Dendritic cell treated with granulocyte-macrophage colony-stimulating factor and Interleukin-4, amounts not matched to agents 40 ng/mL and 50 ng/mL, for 4 days (primary cell): Measurements from ENCODE around the gene KRTAP12-2.
"Not testable (repeated sequence)": the region's sequence is repeated elsewhere in the genome, so short reads cannot be mapped to it uniquely, and the experiment has no call there.

ENCODE experiments used
- H3K27ac Mint-ChIP-seq: one replicate; pipeline ENCODE4 v1.8.0; 2022; ENCODE audit warnings: mild to moderate bottlenecking, mixed read lengths
- H3K27me3 Mint-ChIP-seq: one replicate; pipeline ENCODE4 v1.8.0; 2022; ENCODE audit warnings: mild to moderate bottlenecking, mixed read lengths
- H3K36me3 Mint-ChIP-seq: one replicate; pipeline ENCODE4 v1.8.0; 2022; ENCODE audit warnings: low read depth, mixed read lengths
- H3K4me1 Mint-ChIP-seq: one replicate; pipeline ENCODE4 v1.8.0; 2022; ENCODE audit warnings: low read depth, mixed read lengths
- H3K4me3 Mint-ChIP-seq: one replicate; pipeline ENCODE4 v1.8.0; 2022; ENCODE audit warnings: mild to moderate bottlenecking, moderate library complexity, mixed read lengths
- H3K9me3 Mint-ChIP-seq: one replicate; pipeline ENCODE4 v1.8.0; 2022; ENCODE audit warnings: mixed read lengths
- intact Hi-C: fragments of 100-400 bp; cut with micrococcal nuclease; formaldehyde crosslinking; loops from one replicate; pipeline ENCODE4 v1.15.0; 2022

The KRTAP12-2 gene

GRCh38 chr21:44640761-44641160 is 26.0 kb downstream of the KRTAP12-2 start:
- Mint-ChIP-seq H3K27ac (no peak overlapping the region), H3K36me3 (no peaks in the 10 kb centered on the region), H3K27me3 (peaks cover 6% of the 10 kb centered on the region), H3K9me3 (peaks cover 46% of the 10 kb centered on the region), H3K4me3 (no peak overlapping the region), H3K4me1 (no peaks in the 10 kb centered on the region)
- intact Hi-C loops = no loop called here

GRCh38 chr21:44639331-44639655 is 27.4 kb downstream of the KRTAP12-2 start:
- Mint-ChIP-seq H3K36me3 (no peaks in the 10 kb centered on the region), H3K27ac (no peak overlapping the region)

GRCh38 chr21:44638506-44639330 is 28.0 kb downstream of the KRTAP12-2 start:
- H3K4me3 Mint-ChIP-seq, H3K36me3 Mint-ChIP-seq, H3K27me3 Mint-ChIP-seq, H3K4me1 Mint-ChIP-seq, intact Hi-C loops, H3K27ac Mint-ChIP-seq: not testable (repeated sequence)
- H3K9me3 Mint-ChIP-seq = peaks cover 31% of the 10 kb centered on the region

More at GRCh38 chr21:44639331-44639655, 27.4 kb downstream of the KRTAP12-2 start:
- H3K9me3 Mint-ChIP-seq = peaks cover 37% of the 10 kb centered on the region
- peaks cover 6% of the 10 kb centered on the region for H3K27me3 Mint-ChIP-seq
- intact Hi-C loops = no loop called here
- H3K4me3 Mint-ChIP-seq = no peak overlapping the region
- H3K4me1 Mint-ChIP-seq = no peaks in the 10 kb centered on the region

GRCh38 chr21:44637851-44638348 is 28.8 kb downstream of the KRTAP12-2 start:
- H3K4me3 Mint-ChIP-seq, H3K27ac Mint-ChIP-seq, H3K36me3 Mint-ChIP-seq, H3K4me1 Mint-ChIP-seq, intact Hi-C loops, H3K27me3 Mint-ChIP-seq: not testable (repeated sequence)
- H3K9me3 Mint-ChIP-seq = peaks cover 30% of the 10 kb centered on the region

- Mint-ChIP-seq H3K9me3 (peaks cover 34% of the 10 kb centered on the region), H3K27me3 (peaks cover 6% of the 10 kb centered on the region), H3K27ac (no peak within 1 kb of the TSS), H3K4me3 (no peak within 1 kb of the TSS), H3K36me3 (no peaks in the 10 kb centered on the region), H3K4me1 (no peaks in the 10 kb centered on the region)
- intact Hi-C loops = no loop called here
Observed at GRCh38 chr21:44637018-44637850, 29.5 kb downstream of the KRTAP12-2 start, which contains the start of gene KRTAP10-10. TSS of gene KRTAP10-10 (plus strand) at chr21:44637356. CDS start at chr21:44637418, 62 bp downstream.

GRCh38 chr21:44636209-44637017 is 30.3 kb downstream of the KRTAP12-2 start:
- Mint-ChIP-seq H3K4me1 (no peaks in the 10 kb centered on the region), H3K27ac (no peak overlapping the region), H3K9me3 (peaks cover 39% of the 10 kb centered on the region), H3K27me3 (peaks cover 8% of the 10 kb centered on the region), H3K4me3 (no peak overlapping the region), H3K36me3 (no peaks in the 10 kb centered on the region)
- intact Hi-C loops = no loop called here

- Mint-ChIP-seq H3K27ac (no peak overlapping the region), H3K4me3 (no peak overlapping the region), H3K4me1 (no peaks in the 10 kb centered on the region), H3K36me3 (no peaks in the 10 kb centered on the region), H3K27me3 (peaks cover 19% of the 10 kb centered on the region), H3K9me3 (peaks cover 41% of the 10 kb centered on the region)
- intact Hi-C loops = no loop called here
Observed at GRCh38 chr21:44632067-44632466, 34.7 kb downstream of the KRTAP12-2 start.

GRCh38 chr21:44630440-44630839 is 36.3 kb downstream of the KRTAP12-2 start:
- peaks cover 18% of the 10 kb centered on the region for H3K27me3 Mint-ChIP-seq
- intact Hi-C loops = no loop called here
- no peak overlapping the region for H3K27ac Mint-ChIP-seq
- no peaks in the 10 kb centered on the region for H3K4me1 Mint-ChIP-seq
- H3K4me3 Mint-ChIP-seq = no peak overlapping the region
- H3K36me3 Mint-ChIP-seq = no peaks in the 10 kb centered on the region
- peaks cover 41% of the 10 kb centered on the region for H3K9me3 Mint-ChIP-seq

- Mint-ChIP-seq H3K36me3 (no peaks in the 10 kb centered on the region), H3K9me3 (peaks cover 52% of the 10 kb centered on the region), H3K27ac (no peak overlapping the region), H3K4me3 (no peak overlapping the region), H3K4me1 (no peaks in the 10 kb centered on the region), H3K27me3 (peaks cover 21% of the 10 kb centered on the region)
- intact Hi-C loops = no loop called here
Observed at GRCh38 chr21:44628707-44629391, 37.9 kb downstream of the KRTAP12-2 start.

GRCh38 chr21:44627831-44628233 is 38.9 kb downstream of the KRTAP12-2 start:
- Mint-ChIP-seq H3K9me3 (peaks cover 55% of the 10 kb centered on the region), H3K27me3 (peaks cover 21% of the 10 kb centered on the region)
- H3K4me3 Mint-ChIP-seq, intact Hi-C loops, H3K4me1 Mint-ChIP-seq, H3K36me3 Mint-ChIP-seq, H3K27ac Mint-ChIP-seq: not testable (repeated sequence)

- H3K4me1 Mint-ChIP-seq, H3K36me3 Mint-ChIP-seq, H3K4me3 Mint-ChIP-seq, intact Hi-C loops, H3K27ac Mint-ChIP-seq: not testable (repeated sequence)
- H3K9me3 Mint-ChIP-seq = peaks cover 55% of the 10 kb centered on the region
- H3K27me3 Mint-ChIP-seq = peaks cover 21% of the 10 kb centered on the region
Observed at GRCh38 chr21:44627181-44627822, 39.4 kb downstream of the KRTAP12-2 start.

- Mint-ChIP-seq H3K27me3 (peaks cover 20% of the 10 kb centered on the region), H3K4me1 (no peaks in the 10 kb centered on the region), H3K4me3 (no peak within 1 kb of the TSS), H3K9me3 (peaks cover 55% of the 10 kb centered on the region), H3K27ac (no peak within 1 kb of the TSS), H3K36me3 (no peaks in the 10 kb centered on the region)
- intact Hi-C loops = no loop called here
Observed at GRCh38 chr21:44626673-44627143, 40.0 kb downstream of the KRTAP12-2 start, which contains the start of gene KRTAP10-9. TSS of gene KRTAP10-9 (plus strand) at chr21:44627093. CDS start at chr21:44627172, 79 bp downstream.

- intact Hi-C loops = no loop called here
- no peak overlapping the region for H3K27ac Mint-ChIP-seq
- no peak overlapping the region for H3K4me3 Mint-ChIP-seq
- peaks cover 18% of the 10 kb centered on the region for H3K27me3 Mint-ChIP-seq
- no peaks in the 10 kb centered on the region for H3K4me1 Mint-ChIP-seq
- H3K36me3 Mint-ChIP-seq = no peaks in the 10 kb centered on the region
- peaks cover 54% of the 10 kb centered on the region for H3K9me3 Mint-ChIP-seq
Observed at GRCh38 chr21:44626262-44626661, 40.5 kb downstream of the KRTAP12-2 start.
